ENCODE results near the gene SV2B.

SV2B gene

DNA sequence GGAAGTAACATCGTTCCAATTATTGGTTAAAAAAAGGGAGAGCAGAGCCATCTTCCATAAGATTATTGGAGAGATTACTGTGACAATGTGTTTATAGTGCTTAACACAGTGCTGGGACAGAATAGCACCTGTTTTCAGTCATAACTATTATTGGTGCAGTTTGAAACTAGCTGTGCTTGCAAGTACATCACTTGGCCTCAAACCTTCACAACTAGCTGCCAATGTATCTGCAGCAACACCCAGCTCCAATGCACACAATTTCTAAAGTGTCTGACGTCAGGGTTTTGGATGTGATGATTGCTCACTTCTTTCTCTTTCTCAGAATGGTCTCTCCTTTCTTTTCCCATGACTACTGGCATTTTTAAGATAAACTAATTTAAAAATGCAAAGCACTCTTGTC is 246.2 kb downstream of the SV2B start:
- no peak for DNase-seq (ENCODE audit: low read depth)
- TF ChIP-seq, protein P1, sequence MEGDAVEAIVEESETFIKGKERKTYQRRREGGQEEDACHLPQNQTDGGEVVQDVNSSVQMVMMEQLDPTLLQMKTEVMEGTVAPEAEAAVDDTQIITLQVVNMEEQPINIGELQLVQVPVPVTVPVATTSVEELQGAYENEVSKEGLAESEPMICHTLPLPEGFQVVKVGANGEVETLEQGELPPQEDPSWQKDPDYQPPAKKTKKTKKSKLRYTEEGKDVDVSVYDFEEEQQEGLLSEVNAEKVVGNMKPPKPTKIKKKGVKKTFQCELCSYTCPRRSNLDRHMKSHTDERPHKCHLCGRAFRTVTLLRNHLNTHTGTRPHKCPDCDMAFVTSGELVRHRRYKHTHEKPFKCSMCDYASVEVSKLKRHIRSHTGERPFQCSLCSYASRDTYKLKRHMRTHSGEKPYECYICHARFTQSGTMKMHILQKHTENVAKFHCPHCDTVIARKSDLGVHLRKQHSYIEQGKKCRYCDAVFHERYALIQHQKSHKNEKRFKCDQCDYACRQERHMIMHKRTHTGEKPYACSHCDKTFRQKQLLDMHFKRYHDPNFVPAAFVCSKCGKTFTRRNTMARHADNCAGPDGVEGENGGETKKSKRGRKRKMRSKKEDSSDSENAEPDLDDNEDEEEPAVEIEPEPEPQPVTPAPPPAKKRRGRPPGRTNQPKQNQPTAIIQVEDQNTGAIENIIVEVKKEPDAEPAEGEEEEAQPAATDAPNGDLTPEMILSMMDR (conservative IDR thresholded peaks at IDR 0.05; ENCODE audit: low read length): no peak
- no peak overlapping the region for H3K4me3 ChIP-seq (ENCODE audit: low read length)

DNA sequence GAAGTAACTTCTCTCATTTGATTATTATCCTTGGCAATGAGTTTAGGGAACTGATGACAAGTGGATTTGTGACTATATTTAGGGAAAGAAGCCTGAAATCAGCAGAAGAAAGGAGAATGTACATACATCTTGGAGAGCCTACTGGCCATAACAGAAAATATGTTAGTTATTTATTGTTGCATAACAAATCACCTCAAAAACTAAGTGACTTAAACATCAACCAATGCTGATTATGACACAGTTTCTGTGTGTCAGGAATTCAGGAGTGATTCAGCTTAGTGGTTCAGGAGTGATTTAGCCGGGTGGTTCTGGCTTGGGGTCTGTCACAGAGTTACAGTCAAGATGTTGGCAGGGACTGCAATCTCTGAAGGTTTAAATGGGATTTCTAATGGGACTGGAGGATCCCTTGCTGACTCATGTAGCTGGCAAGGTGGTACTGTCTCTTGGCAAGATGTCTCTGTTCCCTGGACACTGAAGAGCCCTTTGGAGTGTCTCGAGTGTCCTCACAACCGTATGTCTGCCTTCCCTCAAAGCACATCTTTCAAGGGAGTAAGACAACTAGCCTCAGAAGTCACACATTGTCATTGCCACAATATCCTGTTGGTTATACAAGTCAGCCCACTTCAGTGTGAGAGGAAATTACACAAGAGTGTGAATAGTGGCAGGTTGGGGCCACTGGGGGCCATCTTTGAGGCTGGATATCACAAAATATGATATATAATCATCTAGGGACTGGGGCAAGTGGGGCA is 248.9 kb downstream of the SV2B start:
- no peak overlapping the region for H3K4me3 ChIP-seq (ENCODE audit: low read length)
- TF ChIP-seq, protein P1 (conservative IDR thresholded peaks at IDR 0.05; ENCODE audit: low read length): no peak
- peak; percentile 65 for DNase-seq (ENCODE audit: low read depth)

Data from AG10803 (cell line).